Stimulated activated CD8-positive, alpha-beta memory T cell treated with anti-CD3 and anti-CD28 coated beads, Interleukin-12 subunit alpha, Interleukin-12 subunit beta, amount 100 ng/mL, for 4 hours (primary cell): ENCODE measurements around the gene CFAP53.
A peak's percentile ranks its signal among the peaks of the same experiment; 100 is the strongest.
"Not testable (repeated sequence)": the region's sequence is repeated elsewhere in the genome, so short reads cannot be mapped to it uniquely, and the experiment has no call there.

Experiments used
- DNase-seq: peaks from one replicate; pipeline ENCODE4 v3.0.0-alpha.2; 2020; ENCODE audit warnings: low read depth

CFAP53 gene

DNA sequence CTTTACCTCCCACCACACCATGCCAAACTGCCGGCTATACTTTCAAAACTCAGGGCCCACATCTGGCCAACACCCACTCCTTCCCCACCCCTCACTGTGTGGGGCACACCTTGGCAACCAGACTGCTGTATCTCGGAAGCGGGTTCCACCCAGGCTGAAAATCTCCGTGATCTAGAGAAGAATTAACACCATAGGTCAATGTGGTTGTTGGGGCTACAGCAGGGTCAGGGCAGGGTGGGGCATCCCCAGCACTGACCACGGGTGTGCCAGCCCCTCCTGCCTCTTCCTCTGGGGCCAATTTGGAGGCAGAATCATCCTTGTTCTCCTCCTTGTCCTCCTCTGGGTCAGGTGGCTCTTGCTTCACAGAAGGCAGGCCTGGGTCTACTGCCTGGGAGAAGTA lies 6.3 kb upstream of the CFAP53 start:
- no peak for DNase-seq

DNA sequence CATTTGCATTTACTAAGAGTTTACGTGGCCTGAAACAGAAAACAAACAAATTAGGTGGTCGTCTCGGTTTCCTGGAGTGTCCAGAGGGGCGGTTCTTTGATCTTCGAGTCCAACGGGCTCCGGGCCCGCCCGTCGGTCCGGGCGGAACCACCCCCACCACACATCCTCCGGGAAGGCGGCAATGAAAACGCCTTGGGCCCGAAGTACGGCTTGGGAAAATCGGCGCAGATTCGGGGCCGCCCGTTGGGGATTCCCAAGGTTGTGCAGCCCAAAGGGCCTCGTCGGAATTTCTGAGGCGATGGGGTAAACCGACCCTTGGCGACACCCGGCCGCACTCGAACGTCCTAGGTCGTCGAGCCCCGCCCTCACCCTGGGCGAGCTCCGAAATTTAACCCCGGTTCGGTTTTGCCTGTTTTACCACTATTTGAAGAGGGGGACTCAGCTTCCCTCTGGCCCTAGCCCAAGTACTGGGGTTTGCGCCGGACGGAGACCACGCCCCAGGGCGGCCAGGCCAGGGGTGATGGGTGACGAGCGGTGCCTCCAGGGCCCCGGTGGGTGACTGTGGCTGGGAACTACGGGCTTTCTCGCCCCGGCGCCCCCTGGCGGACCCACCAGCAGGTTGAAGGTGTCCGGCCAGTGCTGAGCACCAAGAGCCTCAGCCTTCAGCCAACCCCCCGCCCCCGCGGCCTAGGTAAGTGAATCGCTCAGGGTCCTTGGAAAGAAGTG lies 1.9 kb upstream of the CFAP53 start:
- peak; percentile 69 for DNase-seq

DNA sequence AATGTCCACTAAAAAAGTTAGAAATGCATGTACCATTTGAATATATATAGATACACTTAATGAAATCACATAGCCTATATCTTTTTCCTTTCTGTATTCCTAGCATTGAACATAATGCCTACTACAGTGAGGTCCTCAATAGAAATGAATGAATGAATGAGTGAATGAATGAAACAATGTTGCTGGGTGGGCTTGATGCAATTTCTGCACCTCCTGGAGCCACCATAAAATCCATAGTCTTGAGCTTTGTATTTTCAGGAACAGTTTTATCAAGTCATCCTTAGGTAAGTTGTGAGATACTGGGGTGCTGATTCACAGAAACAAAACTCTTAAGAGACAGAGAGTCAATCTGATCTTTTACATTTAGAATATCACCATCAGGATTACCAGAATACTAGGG lies 3.3 kb downstream of the CFAP53 start:
- no peak for DNase-seq

- no peak for DNase-seq
Measured at GRCh38 chr18:50250935-50251334, 15.4 kb downstream of the CFAP53 start.

- DNase-seq, result no peak
Measured at GRCh38 chr18:50249576-50249975, 16.7 kb downstream of the CFAP53 start.

- no peak for DNase-seq
Measured at GRCh38 chr18:50247561-50247960, 18.7 kb downstream of the CFAP53 start.

DNA sequence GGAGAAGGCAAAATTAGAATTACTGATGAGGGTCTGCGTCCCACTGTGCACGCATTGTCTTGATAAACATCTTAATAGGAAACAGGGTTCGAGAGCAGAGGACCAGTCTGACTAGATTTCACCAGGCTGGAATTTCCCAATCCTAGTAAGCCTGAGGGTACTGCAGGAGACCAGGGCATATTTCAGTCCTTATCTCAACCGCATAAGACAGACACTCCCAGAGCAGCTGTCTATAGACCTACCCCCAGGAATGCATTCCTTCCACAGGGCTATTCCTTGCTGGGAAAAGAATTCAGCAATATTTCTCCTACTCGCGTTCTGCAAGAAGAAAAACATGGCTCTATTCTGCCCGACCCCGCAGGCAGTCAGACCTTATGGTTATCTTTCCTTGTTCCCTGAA lies 24.5 kb downstream of the CFAP53 start:
- DNase-seq, result not testable (repeated sequence)

DNA sequence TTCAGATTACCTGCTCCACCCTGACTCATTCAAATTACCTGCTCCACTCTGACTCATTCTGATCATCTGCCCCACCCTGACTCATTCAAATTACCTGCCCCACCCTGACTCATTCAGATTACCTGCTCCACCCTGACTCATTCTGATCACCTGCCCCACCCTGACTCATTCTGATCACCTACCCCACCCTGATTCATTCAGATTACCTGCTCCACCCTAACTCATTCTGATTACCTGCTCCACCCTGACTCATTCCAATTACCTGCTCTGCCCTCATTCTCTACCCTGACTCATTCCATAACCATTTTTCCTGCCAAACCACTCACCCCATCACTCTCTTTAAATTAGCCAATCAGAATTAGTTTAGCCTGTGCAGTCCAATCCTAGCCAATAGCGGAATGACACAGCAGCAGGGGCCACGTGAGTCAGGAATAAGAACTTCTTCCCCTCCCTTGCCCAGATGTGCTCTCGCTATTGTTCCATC lies 26.2 kb downstream of the CFAP53 start:
- DNase-seq, result no peak

DNA sequence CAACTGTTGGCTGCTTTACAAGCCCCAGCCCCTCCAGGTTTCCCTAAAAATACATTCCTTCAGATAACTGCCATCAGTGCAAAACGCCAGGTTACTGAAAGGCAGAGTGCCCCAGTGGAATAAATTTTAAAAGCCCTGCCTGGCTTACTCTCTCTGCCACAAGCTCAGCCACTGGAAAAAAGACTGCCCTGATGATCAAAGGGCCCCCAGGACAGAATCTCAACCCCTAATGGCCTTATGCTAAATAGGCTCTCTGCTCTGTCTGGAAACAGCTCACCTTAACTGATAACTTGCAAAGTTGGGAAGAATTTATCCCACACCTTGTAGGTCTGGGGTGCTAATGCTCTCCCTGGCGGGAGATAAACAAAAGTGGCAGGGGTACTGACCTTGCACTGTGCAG lies 33.9 kb downstream of the CFAP53 start:
- no peak for DNase-seq

GRCh38 chr18:50231621-50232020 lies 34.7 kb downstream of the CFAP53 start:
- no peak for DNase-seq

- DNase-seq, result not testable (repeated sequence)
Measured at GRCh38 chr18:50220249-50220648, 46.0 kb downstream of the CFAP53 start.

DNA sequence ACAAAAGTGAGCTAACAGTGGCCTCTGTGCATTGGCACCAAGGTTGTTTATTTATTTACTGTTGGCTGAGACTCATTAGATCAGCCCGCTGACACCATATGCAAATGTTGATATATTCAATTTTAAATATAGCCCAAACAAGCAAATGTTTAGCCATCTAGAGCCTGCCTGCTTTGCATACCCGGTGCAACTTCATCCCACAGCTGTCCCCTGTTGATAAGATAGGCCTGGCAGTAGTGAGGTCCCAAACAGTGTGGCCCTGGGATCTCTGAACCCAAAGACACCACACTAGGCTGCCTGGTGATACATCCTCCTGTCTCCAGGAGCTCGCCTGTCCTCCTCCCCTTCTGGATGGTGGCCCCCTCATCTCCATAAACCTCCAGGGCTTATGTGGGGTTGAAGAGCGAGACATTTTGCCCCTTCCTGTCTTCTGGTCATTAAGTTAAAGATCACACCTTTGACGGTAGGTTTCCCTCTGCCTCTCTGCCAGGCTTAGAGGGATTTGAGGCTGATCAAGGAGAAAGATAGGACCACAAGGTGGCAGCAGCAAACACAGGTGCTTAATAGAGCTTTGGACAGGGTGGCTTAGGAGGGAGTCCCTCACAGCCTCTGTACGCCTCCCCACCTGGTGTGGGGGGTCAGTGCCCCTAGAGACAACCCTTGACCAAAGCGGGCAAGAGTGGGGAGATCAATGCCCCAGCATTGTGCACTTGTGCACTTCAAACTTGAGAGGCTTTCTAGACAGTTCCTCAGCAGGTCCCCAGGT lies 47.7 kb downstream of the CFAP53 start:
- no peak for DNase-seq

GRCh38 chr18:50209311-50209710 lies 57.0 kb downstream of the CFAP53 start:
- no peak for DNase-seq

GRCh38 chr18:50207722-50208121 lies 58.6 kb downstream of the CFAP53 start:
- no peak for DNase-seq

DNA sequence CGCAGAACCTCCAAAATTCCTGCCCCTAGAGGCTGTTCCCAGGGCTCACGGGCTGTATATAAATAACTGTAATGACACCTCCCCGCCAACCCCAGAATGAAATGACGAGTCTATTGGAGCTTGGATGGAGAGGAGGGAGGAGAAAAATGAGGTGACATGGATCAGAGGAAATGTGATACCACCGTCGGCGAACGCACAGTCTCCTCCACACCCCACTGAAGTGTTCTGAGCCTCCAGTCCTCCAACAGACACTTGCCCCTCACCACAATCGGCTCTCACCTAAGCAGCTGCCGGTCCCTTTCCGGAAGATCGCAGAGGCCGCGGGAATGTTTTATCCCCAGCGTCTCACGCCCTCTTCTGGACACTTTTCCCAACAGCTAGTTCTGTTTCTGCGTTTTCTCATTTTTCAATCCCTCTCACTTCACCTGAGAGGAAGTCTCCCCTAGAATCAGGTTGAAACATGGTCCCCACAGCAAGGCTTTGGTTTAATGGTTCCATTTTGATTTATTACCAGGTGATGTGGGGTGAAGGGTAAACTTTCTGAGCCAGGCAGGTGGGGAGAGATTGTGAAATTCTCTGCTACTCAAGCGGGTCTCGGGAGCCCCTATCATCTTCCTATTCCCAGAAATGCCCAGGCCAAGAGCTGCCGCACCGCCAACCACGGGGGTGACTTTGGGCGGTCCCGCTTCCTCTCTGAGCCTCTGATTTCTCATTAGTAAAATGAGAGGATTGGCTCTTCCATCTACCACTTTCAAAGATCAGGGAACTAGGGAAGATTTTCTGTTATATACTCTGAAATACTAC lies 62.3 kb downstream of the CFAP53 start:
- DNase-seq, result no peak

DNA sequence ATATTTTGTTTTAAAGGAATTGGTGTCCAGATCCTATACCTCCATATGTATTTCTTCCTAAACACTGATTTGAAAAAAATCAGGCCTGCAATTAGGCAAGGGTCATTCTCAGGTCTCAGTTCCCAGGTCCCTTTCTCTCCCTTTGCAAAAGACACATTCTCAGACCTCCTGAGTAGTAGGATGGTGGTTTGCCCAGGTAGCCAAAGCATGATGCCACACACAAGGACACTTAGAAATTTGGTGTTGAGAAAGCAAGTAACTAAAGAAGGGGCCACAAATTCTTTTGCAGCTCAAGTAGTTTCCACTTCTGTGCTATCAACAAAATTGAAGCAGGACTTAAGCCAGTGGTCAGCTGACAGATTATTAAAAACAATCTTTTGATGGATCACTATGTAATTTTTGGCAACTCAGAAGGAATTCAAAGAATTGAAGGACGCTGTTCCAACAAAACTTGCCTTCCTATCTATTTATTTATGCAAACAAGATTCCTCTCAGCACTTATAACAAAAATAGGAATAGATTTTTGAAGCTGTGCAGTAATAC lies 64.7 kb downstream of the CFAP53 start:
- DNase-seq, result no peak

DNA sequence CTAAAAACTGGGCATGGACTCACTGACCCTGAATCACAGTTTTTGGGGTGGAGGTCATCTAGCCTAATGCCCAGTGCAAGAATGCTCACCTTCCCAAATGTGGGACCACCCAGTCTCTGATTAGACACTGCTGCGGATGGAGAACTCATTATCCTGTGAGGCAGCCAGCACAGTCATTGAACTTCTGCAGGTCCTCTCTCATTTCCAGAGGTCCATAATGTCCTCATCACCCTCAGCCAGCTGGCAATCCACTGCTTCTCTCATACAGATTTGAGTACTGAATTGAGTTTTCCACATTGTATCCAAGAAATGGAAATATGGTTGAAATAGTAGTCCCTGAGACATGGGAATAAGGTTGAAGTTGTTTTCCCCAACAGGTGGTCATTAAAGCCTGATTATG lies 66.4 kb downstream of the CFAP53 start:
- DNase-seq, result no peak

DNA sequence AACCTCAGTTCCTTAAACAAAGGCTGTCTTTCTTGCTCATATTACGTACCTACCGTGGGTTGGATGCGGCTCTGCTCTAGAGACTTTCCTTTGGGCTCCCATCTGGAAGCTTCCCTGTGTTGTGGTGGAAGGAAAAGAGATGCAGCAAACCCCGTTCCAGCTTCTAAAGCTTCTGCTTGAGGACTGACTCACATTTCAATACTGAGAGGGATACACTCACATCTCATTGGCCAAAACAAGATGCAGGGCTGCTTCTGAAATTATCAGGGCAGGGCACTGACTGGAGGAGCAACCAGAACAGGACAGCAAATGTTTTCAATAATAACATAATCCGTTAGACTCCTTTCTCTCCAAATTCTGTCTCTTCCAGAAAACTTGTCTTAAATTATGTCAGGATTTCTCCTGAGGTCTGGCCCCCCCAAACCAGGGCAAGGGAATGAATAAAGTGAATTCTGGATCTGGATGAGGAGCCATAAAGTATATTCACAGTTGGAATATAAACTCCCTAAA lies 66.9 kb downstream of the CFAP53 start:
- no peak for DNase-seq

DNA sequence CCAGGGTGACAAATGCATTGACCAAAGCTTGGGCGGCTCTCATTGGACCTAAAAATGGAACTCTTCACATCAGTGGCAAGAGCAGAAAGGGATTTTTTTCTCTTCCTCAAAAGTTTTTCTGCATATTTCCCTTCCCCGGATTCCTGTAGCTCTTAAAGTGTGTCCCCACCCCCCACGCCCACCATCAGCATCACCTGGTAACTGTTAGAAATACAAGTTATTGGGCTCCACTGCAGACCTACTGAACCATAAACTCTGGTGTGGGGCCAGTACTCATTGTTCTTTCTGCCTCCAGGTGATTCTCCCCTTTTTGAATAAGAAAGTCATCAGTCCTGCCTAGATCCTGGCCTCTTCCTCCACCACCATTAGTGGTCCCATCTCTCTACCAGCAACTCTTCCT lies 70.0 kb downstream of the CFAP53 start:
- DNase-seq, result no peak

DNA sequence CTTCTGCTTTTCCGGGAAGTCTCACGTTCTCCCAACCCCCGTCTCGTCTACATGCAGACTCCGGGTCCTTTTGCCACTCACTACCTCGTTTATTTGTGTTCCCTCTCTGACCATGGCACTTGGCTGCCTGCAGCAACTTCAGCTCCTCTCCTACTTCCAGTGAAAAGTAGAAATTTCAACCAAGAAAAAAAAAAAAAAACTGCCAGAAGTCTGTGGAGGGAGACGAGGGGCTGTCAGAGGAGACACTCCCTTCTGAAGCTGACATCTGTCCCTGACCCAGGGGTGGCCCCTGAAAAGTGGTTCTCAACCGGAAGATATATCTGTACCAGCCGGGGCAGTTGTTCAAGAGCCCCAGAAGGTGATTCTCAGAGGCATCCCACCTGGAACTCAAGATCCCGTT lies 70.6 kb downstream of the CFAP53 start:
- no peak for DNase-seq

DNA sequence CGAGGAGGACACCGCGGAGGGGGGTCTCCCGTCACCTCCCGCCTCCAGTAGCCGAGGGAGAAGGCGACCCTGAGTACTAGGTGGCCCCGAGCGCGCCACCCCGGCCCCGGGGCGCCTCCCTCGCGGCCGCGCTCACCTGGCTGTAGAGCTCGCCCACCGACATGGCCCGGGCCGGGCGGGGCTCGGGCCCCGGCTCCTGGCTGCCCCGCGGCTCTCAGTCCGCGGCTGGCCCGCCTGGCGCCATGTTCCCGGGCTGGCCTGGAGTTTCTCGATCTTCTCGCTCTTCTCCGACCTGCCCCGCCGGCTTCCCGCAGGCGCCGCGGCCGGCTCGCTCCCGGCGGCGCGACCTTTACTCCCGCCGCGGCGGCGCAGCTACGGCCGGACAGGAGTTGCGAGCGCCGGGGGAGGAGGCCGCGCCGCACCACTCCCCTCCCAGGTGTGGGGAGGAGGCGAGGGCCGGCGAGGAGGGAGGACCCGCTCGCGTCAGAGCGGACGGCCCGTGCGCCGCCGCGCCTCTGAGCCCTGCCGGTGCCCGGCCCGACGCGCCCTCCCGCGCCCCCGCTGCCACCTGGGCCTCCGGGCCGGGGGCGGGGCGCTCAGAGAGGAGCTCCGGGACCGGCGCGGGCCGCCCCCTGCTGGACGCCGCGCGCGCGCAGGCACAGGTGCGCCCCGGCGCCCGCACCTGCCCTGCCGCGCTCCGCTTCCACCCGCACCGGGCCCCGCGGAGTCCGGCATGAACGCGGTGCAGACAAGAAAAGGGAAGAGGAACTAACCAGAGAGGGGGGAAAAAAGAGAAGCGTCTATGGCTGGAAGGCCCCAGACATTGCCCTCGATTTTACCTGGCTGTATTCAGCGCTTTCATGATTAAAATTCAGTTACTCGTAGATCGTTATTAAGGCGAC lies 71.4 kb downstream of the CFAP53 start, which contains the start of gene MYO5B:
MYO5B (minus strand) TSS at position 517 of the 902 bp plus-strand sequence; CDS start at position 163, 354 bp downstream.
- peak; percentile 21 for DNase-seq
